Measurements from ENCODE around the gene SYNGR2.
"Not testable (repeated sequence)": the region's sequence is repeated elsewhere in the genome, so short reads cannot be mapped to it uniquely, and the experiment has no call there.

Gene SYNGR2

GRCh38 chr17:78133179-78133951 is 35.0 kb upstream of the SYNGR2 start:
- Mint-ChIP-seq H3K27ac (peak overlapping the region; percentile 85), H3K4me3 (peak overlapping the region; percentile 79), H3K27me3 (peaks cover 4% of the 10 kb centered on the region), H3K4me1 (peaks cover 64% of the 10 kb centered on the region), H3K9me3 (no peaks in the 10 kb centered on the region), H3K36me3 (peaks cover 64% of the 10 kb centered on the region)
- DNase-seq: no peak
- CTCF ChIA-PET: interaction anchor here (0.6 to 8.0 kb wide), 4 partner anchors 10 to 206 kb away, joined by 4 to 113 read pairs (median 56); partner anchors contain the start of gene TMC6

- Mint-ChIP-seq H3K36me3 (peaks cover 66% of the 10 kb centered on the region), H3K27me3 (peaks cover 4% of the 10 kb centered on the region), H3K27ac (peak overlapping the region; percentile 85), H3K9me3 (no peaks in the 10 kb centered on the region), H3K4me1 (peaks cover 68% of the 10 kb centered on the region), H3K4me3 (peak overlapping the region; percentile 79)
- DNase-seq: peak; percentile 93
- CTCF ChIA-PET: interaction anchor here (0.6 to 8.0 kb wide), 5 partner anchors 11 to 205 kb away, joined by 4 to 113 read pairs (median 6); partner anchors contain the start of genes TK1 and TMC6
Measured at GRCh38 chr17:78133971-78134898, 34.1 kb upstream of the SYNGR2 start.

GRCh38 chr17:78134899-78135385 is 33.4 kb upstream of the SYNGR2 start:
- H3K4me3 Mint-ChIP-seq: no peak overlapping the region
- no peaks in the 10 kb centered on the region for H3K9me3 Mint-ChIP-seq
- H3K27me3 Mint-ChIP-seq: peaks cover 4% of the 10 kb centered on the region
- DNase-seq: no peak
- CTCF ChIA-PET: interaction anchor here (1.3 to 8.0 kb wide), 6 partner anchors 12 to 51 kb away, joined by 4 to 113 read pairs (median 8); partner anchors contain the start of genes TK1 and TMC6
- H3K36me3 Mint-ChIP-seq: peaks cover 67% of the 10 kb centered on the region
- peaks cover 66% of the 10 kb centered on the region for H3K4me1 Mint-ChIP-seq
- H3K27ac Mint-ChIP-seq: peak overlapping the region; percentile 73

GRCh38 chr17:78135858-78136500 is 32.4 kb upstream of the SYNGR2 start:
- Mint-ChIP-seq H3K4me1 (peaks cover 70% of the 10 kb centered on the region), H3K27me3 (no peaks in the 10 kb centered on the region), H3K9me3 (no peaks in the 10 kb centered on the region), H3K36me3 (peaks cover 67% of the 10 kb centered on the region), H3K4me3 (no peak overlapping the region), H3K27ac (peak overlapping the region; percentile 73)
- CTCF ChIA-PET: interaction anchor here (1.3 to 8.0 kb wide), 7 partner anchors 13 to 116 kb away, joined by 4 to 113 read pairs (median 6); partner anchors contain the start of genes TK1 and TMC6
- DNase-seq: no peak

- H3K27ac Mint-ChIP-seq: peak overlapping the region; percentile 84
Measured at GRCh38 chr17:78137392-78138203, 30.8 kb upstream of the SYNGR2 start.

GRCh38 chr17:78138204-78139060 is 29.9 kb upstream of the SYNGR2 start:
- H3K4me3 Mint-ChIP-seq: no peak overlapping the region
- no peaks in the 10 kb centered on the region for H3K9me3 Mint-ChIP-seq
- peak; percentile 22 for DNase-seq
- no peaks in the 10 kb centered on the region for H3K27me3 Mint-ChIP-seq
- peaks cover 64% of the 10 kb centered on the region for H3K36me3 Mint-ChIP-seq
- H3K27ac Mint-ChIP-seq: peak overlapping the region; percentile 84
- peaks cover 86% of the 10 kb centered on the region for H3K4me1 Mint-ChIP-seq
- CTCF ChIA-PET: interaction anchor here (0.7 to 8.0 kb wide), 5 partner anchors 15 to 118 kb away, joined by 3 to 113 read pairs (median 11); partner anchors contain the start of gene TMC6

More at GRCh38 chr17:78137392-78138203, 30.8 kb upstream of the SYNGR2 start:
- DNase-seq: peak; percentile 61
- H3K36me3 Mint-ChIP-seq: peaks cover 70% of the 10 kb centered on the region
- H3K4me1 Mint-ChIP-seq: peaks cover 83% of the 10 kb centered on the region
- H3K9me3 Mint-ChIP-seq: no peaks in the 10 kb centered on the region
- H3K27me3 Mint-ChIP-seq: no peaks in the 10 kb centered on the region
- peak overlapping the region; percentile 26 for H3K4me3 Mint-ChIP-seq
- CTCF ChIA-PET: interaction anchor here (0.6 to 8.0 kb wide), 8 partner anchors 14 to 284 kb away, joined by 3 to 113 read pairs (median 6); partner anchors contain the start of gene TMC6

GRCh38 chr17:78139861-78140168 is 28.6 kb upstream of the SYNGR2 start:
- not testable (repeated sequence) for H3K27me3 Mint-ChIP-seq, H3K9me3 Mint-ChIP-seq, DNase-seq
- peak overlapping the region; percentile 18 for H3K4me3 Mint-ChIP-seq
- peaks cover 51% of the 10 kb centered on the region for H3K36me3 Mint-ChIP-seq
- CTCF ChIA-PET: interaction anchor here (0.6 to 8.0 kb wide), 6 partner anchors 12 to 224 kb away, joined by 3 to 113 read pairs (median 7); partner anchors contain the start of gene TMC6
- H3K4me1 Mint-ChIP-seq: peaks cover 78% of the 10 kb centered on the region
- peak overlapping the region; percentile 88 for H3K27ac Mint-ChIP-seq

- Mint-ChIP-seq H3K4me3 (no peak overlapping the region), H3K4me1 (peaks cover 72% of the 10 kb centered on the region)
Measured at GRCh38 chr17:78140169-78141051, 28.0 kb upstream of the SYNGR2 start.

GRCh38 chr17:78141437-78142118 is 26.8 kb upstream of the SYNGR2 start:
- H3K27me3 Mint-ChIP-seq: peaks cover 4% of the 10 kb centered on the region
- peaks cover 60% of the 10 kb centered on the region for H3K4me1 Mint-ChIP-seq
- CTCF ChIA-PET: interaction anchor here (1.5 to 1.8 kb wide), 3 partner anchors 20 to 57 kb away, joined by 3 to 8 read pairs (median 6); no protein-coding TSS in a partner anchor
- no peak for DNase-seq
- peaks cover 34% of the 10 kb centered on the region for H3K36me3 Mint-ChIP-seq
- no peak overlapping the region for H3K4me3 Mint-ChIP-seq
- no peaks in the 10 kb centered on the region for H3K9me3 Mint-ChIP-seq
- H3K27ac Mint-ChIP-seq: peak overlapping the region; percentile 55

More at GRCh38 chr17:78140169-78141051, 28.0 kb upstream of the SYNGR2 start:
- Mint-ChIP-seq H3K36me3 (peaks cover 46% of the 10 kb centered on the region), H3K27me3 (no peaks in the 10 kb centered on the region), H3K27ac (peak overlapping the region; percentile 88), H3K9me3 (no peaks in the 10 kb centered on the region)
- DNase-seq: peak; percentile 98
- CTCF ChIA-PET: interaction anchor here (0.6 to 7.9 kb wide), 6 partner anchors 12 to 224 kb away, joined by 3 to 113 read pairs (median 4); no protein-coding TSS in a partner anchor

GRCh38 chr17:78142119-78142861 is 26.1 kb upstream of the SYNGR2 start:
- Mint-ChIP-seq H3K4me3 (no peak overlapping the region), H3K4me1 (peaks cover 56% of the 10 kb centered on the region), H3K36me3 (peaks cover 27% of the 10 kb centered on the region), H3K27ac (peak overlapping the region; percentile 38), H3K27me3 (peaks cover 4% of the 10 kb centered on the region), H3K9me3 (no peaks in the 10 kb centered on the region)
- CTCF ChIA-PET: interaction anchor here (1.5 to 1.8 kb wide), 3 partner anchors 19 to 57 kb away, joined by 3 to 8 read pairs (median 6); no protein-coding TSS in a partner anchor
- DNase-seq: no peak
